Neural progenitor cell (in vitro differentiated cells): ENCODE results near the gene TEKT3.

ENCODE experiments used
- CTCF ChIP-seq: fragments of 200-600 bp; sonication (generic); IDR thresholded peaks from 2 replicates; pipeline ENCODE4 v1.5.1; 2017; ENCODE audit warnings: antibody characterized with exemption, mild to moderate bottlenecking
- EZH2phosphoT487 ChIP-seq: fragments of 200-600 bp; sonication (generic); IDR thresholded peaks from 2 replicates; pipeline ENCODE4 v1.6.1; 2017; ENCODE audit warnings: antibody characterized with exemption

- TF ChIP-seq CTCF (no peak), EZH2phosphoT487 (no peak)
Observed at GRCh38 chr17:15271741-15272140, 69.7 kb downstream of the TEKT3 start.
